Ureter (tissue), 1 donor: Measurements from ENCODE around the gene LTBP3. TPM values are rescaled to one million over a fixed set of nuclear protein-coding genes. Genes with fewer than 3 reads are reported as not detected.

Experiments
- DNase-seq: peaks from one replicate; pipeline ENCODE4 v3.0.0-alpha.2; 2020; ENCODE audit warnings: low spot score
- total RNA-seq: library from RNA; stranded (reverse); gene quantifications from one replicate; pipeline ENCODE4 v1.2.4, GENCODE V29; 2023
- donor health status: DM: yes; HTN: yes; CAD: no.

The LTBP3 gene
- 120 TPM for total RNA-seq

- DNase-seq: peak; percentile 83
Measured at GRCh38 chr11:65558002-65558929, at the start of gene LTBP3. Gene LTBP3 (minus strand): TSS chr11:65558359. CDS start chr11:65557959, 400 bp downstream.

- DNase-seq: peak; percentile 94
Measured at GRCh38 chr11:65606876-65607613, 48.9 kb upstream of the LTBP3 start.

GRCh38 chr11:65604258-65604657 is 46.1 kb upstream of the LTBP3 start:
- no peak for DNase-seq

GRCh38 chr11:65599955-65600246 is 41.7 kb upstream of the LTBP3 start:
- DNase-seq: no peak

- no peak for DNase-seq
Measured at GRCh38 chr11:65599216-65599954, 41.2 kb upstream of the LTBP3 start.

- no peak for DNase-seq
Measured at GRCh38 chr11:65598258-65598699, 40.1 kb upstream of the LTBP3 start.

- DNase-seq: no peak
Measured at GRCh38 chr11:65596520-65596919, 38.4 kb upstream of the LTBP3 start.

- no peak for DNase-seq
Measured at GRCh38 chr11:65595543-65596281, 37.6 kb upstream of the LTBP3 start, which contains the start of gene KCNK7. Gene KCNK7 (minus strand): TSS chr11:65595800. CDS start chr11:65595772, 28 bp downstream.

GRCh38 chr11:65595131-65595530 is 37.0 kb upstream of the LTBP3 start:
- no peak for DNase-seq

GRCh38 chr11:65593518-65594414 is 35.6 kb upstream of the LTBP3 start:
- DNase-seq: no peak

GRCh38 chr11:65592858-65593517 is 34.8 kb upstream of the LTBP3 start:
- peak; percentile 77 for DNase-seq

GRCh38 chr11:65591939-65592857 is 34.0 kb upstream of the LTBP3 start:
- DNase-seq: no peak

- no peak for DNase-seq
Measured at GRCh38 chr11:65590240-65590738, 32.1 kb upstream of the LTBP3 start.

- DNase-seq: no peak
Measured at GRCh38 chr11:65589444-65590239, 31.5 kb upstream of the LTBP3 start.

GRCh38 chr11:65588199-65589054 is 30.3 kb upstream of the LTBP3 start:
- DNase-seq: no peak

GRCh38 chr11:65586676-65587075 is 28.5 kb upstream of the LTBP3 start:
- DNase-seq: no peak

GRCh38 chr11:65586247-65586630 is 28.1 kb upstream of the LTBP3 start:
- no peak for DNase-seq
